Mucosa of descending colon (tissue), 3 donors: ENCODE measurements around the gene RPS24. TPM values are rescaled to one million over a fixed set of nuclear protein-coding genes. Genes with fewer than 3 reads are reported as not detected.

Experiments
- ATAC-seq: fragments of 200-7000 bp; cut with Tn5 transposase; one replicate; pipeline ENCODE4 v1.9.1; 2020; ENCODE audit warnings: mild to moderate bottlenecking, moderate library complexity
- DNase-seq, 3 donors: peaks; one replicate each; pipeline ENCODE4 v3.0.0-alpha.2; 2020
- H3K36me3 ChIP-seq: fragments of 200-600 bp; one replicate; pipeline ENCODE4 v1.8.0; 2021; ENCODE audit warnings: low read depth, mild to moderate bottlenecking
- H3K4me1 ChIP-seq: fragments of 200-600 bp; one replicate; pipeline ENCODE4 v1.8.0; 2021; ENCODE audit warnings: low read depth, mild to moderate bottlenecking
- H3K4me3 ChIP-seq: fragments of 200-600 bp; one replicate; pipeline ENCODE4 v1.8.0; 2021; ENCODE audit warnings: mild to moderate bottlenecking
- H3K9me3 ChIP-seq: fragments of 200-600 bp; one replicate; pipeline ENCODE4 v1.8.0; 2021; ENCODE audit warnings: mild to moderate bottlenecking
- CTCF ChIP-seq: fragments of 200-600 bp; IDR thresholded peaks from one replicate; pipeline ENCODE4 v1.8.0; 2022; ENCODE audit warnings: antibody characterized with exemption, mild to moderate bottlenecking
- intact Hi-C, 2 donors: fragments of 100-400 bp; cut with DNase I in 1 of 2; cut with micrococcal nuclease in 1 of 2; formaldehyde crosslinking; loops; one replicate each; pipeline versions ENCODE4 v1.11.0 to v1.11.1; 2022; cut with DNase I, micrococcal nuclease
- total RNA-seq, 3 donors: library from RNA; stranded (reverse); fragmentation: NEBNext Ultra II Directional in 2 of 3; extraction: Animal tissue kit (Norgen Biotek cat#: 25700) in 2 of 3; gene quantifications; one replicate each; pipeline versions ENCODE4 v1.2.1 to v1.2.4, GENCODE V29; 2021 to 2023
- donor health status: DM: no; HTN: no; CAD: no; lungs with moderate emphysema.
- donor health status: DM: no; HTN: no; CAD: no.
- donor health status: DM: no; HTN: yes; CAD: no.

Gene RPS24
- total RNA-seq, 3 donors from 2014 or later, result 1,117 to 1,284 (median 1,155) TPM

GRCh38 chr10:78041170-78042057, 7.8 kb downstream of the RPS24 start:
- Histone ChIP-seq H3K4me3 (no peak overlapping the region), H3K36me3 (peaks cover 27% of the 10 kb centered on the region), H3K4me1 (peaks cover 4% of the 10 kb centered on the region), H3K9me3 (no peaks in the 10 kb centered on the region)
- TF ChIP-seq CTCF, result no peak
- no peak for ATAC-seq
- intact Hi-C loops, result no loop called here
- no peak for DNase-seq

GRCh38 chr10:78042058-78042751, 8.5 kb downstream of the RPS24 start:
- no peak for DNase-seq
- no peak for ATAC-seq
- intact Hi-C loops, result no loop called here
- no peaks in the 10 kb centered on the region for H3K9me3 ChIP-seq
- H3K4me1 ChIP-seq, result no peaks in the 10 kb centered on the region
- TF ChIP-seq CTCF, result no peak
- peaks cover 27% of the 10 kb centered on the region for H3K36me3 ChIP-seq
- H3K4me3 ChIP-seq, result no peak overlapping the region

- intact Hi-C loops, result no loop called here
- ATAC-seq (no peak), DNase-seq (no peak)
- no peaks in the 10 kb centered on the region for H3K9me3 ChIP-seq
- TF ChIP-seq CTCF, result no peak
- H3K4me1 ChIP-seq, result no peaks in the 10 kb centered on the region
- H3K4me3 ChIP-seq, result no peak overlapping the region
- peaks cover 25% of the 10 kb centered on the region for H3K36me3 ChIP-seq
Observed at GRCh38 chr10:78042752-78043104, 9.1 kb downstream of the RPS24 start.

- intact Hi-C loops, result no loop called here
- no peak for ATAC-seq
Observed at GRCh38 chr10:78044179-78044578, 10.5 kb downstream of the RPS24 start.

GRCh38 chr10:78044699-78045098, 11.0 kb downstream of the RPS24 start:
- no peak for TF ChIP-seq CTCF
- Histone ChIP-seq H3K4me1 (peaks cover 3% of the 10 kb centered on the region), H3K9me3 (no peaks in the 10 kb centered on the region), H3K4me3 (no peak overlapping the region), H3K36me3 (peaks cover 10% of the 10 kb centered on the region)
- no peak for DNase-seq
- no peak for ATAC-seq
- intact Hi-C loops, result loop anchor here in 1 of 2 donors (5.0 kb wide), 1 partner anchor 1153 kb away; no protein-coding TSS in a partner anchor

More at GRCh38 chr10:78044179-78044578, 10.5 kb downstream of the RPS24 start:
- Histone ChIP-seq H3K4me1 (peaks cover 3% of the 10 kb centered on the region), H3K4me3 (no peak overlapping the region), H3K9me3 (no peaks in the 10 kb centered on the region), H3K36me3 (peaks cover 15% of the 10 kb centered on the region)
- TF ChIP-seq CTCF, result no peak
- no peak for DNase-seq
